ENCODE measurements around the gene C2CD2.
A peak's percentile ranks its signal among the peaks of the same experiment; 100 is the strongest.

Gene C2CD2

DNA sequence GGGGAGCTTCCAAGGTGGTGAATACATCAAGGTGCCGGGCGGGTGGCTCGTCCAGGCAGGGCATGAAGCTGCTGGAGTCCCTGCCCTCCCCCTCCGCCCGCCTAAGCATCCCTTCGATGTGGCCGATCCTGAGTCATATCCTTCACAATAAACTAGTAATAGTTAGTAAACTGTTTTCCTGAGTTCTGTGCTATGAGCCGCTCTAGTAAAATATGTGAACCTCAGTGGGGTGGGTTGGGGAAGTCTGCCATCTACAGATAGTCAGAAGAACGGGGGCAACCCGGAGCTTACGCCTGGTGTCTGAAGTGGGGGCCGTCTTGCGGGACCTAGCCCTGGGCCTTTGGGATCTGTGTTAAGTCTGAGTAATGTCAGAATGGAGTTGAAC lies 21.6 kb downstream of the C2CD2 start:
- Histone ChIP-seq H3K4me3 (replicated peaks; ENCODE audit: insufficient read depth, low read length) (no peak overlapping the region), H3K27me3 (ENCODE audit: insufficient read depth, poor library complexity, severe bottlenecking) (no peaks in the 10 kb centered on the region), H3K27ac (replicated peaks) (no peak overlapping the region)
- DNase-seq (ENCODE audit: low read depth in 1 of 2, low spot score in 1 of 2), result no peak
- TF ChIP-seq, protein P1, sequence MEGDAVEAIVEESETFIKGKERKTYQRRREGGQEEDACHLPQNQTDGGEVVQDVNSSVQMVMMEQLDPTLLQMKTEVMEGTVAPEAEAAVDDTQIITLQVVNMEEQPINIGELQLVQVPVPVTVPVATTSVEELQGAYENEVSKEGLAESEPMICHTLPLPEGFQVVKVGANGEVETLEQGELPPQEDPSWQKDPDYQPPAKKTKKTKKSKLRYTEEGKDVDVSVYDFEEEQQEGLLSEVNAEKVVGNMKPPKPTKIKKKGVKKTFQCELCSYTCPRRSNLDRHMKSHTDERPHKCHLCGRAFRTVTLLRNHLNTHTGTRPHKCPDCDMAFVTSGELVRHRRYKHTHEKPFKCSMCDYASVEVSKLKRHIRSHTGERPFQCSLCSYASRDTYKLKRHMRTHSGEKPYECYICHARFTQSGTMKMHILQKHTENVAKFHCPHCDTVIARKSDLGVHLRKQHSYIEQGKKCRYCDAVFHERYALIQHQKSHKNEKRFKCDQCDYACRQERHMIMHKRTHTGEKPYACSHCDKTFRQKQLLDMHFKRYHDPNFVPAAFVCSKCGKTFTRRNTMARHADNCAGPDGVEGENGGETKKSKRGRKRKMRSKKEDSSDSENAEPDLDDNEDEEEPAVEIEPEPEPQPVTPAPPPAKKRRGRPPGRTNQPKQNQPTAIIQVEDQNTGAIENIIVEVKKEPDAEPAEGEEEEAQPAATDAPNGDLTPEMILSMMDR (IDR thresholded peaks at IDR 0.05; ENCODE audit: insufficient read depth, low read length), result no peak
- TF ChIP-seq GABPA (IDR thresholded peaks at IDR 0.05; ENCODE audit: low read depth), result no peak
- TF ChIP-seq, protein P2, sequence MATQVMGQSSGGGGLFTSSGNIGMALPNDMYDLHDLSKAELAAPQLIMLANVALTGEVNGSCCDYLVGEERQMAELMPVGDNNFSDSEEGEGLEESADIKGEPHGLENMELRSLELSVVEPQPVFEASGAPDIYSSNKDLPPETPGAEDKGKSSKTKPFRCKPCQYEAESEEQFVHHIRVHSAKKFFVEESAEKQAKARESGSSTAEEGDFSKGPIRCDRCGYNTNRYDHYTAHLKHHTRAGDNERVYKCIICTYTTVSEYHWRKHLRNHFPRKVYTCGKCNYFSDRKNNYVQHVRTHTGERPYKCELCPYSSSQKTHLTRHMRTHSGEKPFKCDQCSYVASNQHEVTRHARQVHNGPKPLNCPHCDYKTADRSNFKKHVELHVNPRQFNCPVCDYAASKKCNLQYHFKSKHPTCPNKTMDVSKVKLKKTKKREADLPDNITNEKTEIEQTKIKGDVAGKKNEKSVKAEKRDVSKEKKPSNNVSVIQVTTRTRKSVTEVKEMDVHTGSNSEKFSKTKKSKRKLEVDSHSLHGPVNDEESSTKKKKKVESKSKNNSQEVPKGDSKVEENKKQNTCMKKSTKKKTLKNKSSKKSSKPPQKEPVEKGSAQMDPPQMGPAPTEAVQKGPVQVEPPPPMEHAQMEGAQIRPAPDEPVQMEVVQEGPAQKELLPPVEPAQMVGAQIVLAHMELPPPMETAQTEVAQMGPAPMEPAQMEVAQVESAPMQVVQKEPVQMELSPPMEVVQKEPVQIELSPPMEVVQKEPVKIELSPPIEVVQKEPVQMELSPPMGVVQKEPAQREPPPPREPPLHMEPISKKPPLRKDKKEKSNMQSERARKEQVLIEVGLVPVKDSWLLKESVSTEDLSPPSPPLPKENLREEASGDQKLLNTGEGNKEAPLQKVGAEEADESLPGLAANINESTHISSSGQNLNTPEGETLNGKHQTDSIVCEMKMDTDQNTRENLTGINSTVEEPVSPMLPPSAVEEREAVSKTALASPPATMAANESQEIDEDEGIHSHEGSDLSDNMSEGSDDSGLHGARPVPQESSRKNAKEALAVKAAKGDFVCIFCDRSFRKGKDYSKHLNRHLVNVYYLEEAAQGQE (IDR thresholded peaks at IDR 0.05; ENCODE audit: insufficient replicate concordance, low read depth), result no peak
- no peak for TF ChIP-seq SPI1 (IDR thresholded peaks at IDR 0.05; ENCODE audit: borderline replicate concordance, low read depth)
- no peak for TF ChIP-seq POLR2AphosphoS5 (IDR thresholded peaks at IDR 0.05; ENCODE audit: low read depth)

DNA sequence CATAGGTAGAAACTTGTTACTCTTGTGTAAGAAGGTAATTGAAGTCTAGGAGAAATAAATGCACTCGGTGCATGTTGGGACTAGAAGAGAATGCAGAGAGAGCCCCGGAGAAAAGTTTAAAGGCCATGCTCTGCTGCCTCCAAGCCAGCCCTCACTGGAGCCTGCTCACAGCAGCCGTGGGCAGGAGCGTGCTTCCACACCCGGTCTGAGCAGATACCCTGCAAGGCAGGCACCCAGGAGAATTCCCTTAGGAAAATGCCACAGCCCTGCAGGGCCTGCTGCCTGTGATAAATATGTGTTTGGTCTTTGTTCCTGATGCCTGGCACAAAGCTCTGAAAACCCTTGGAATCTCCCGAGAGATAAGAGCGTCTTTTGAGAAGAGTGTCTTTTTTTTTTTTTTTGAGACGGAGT lies 22.8 kb downstream of the C2CD2 start:
- DNase-seq (ENCODE audit: low read depth in 1 of 2, low spot score in 1 of 2), result no peak
- H3K27me3 ChIP-seq (ENCODE audit: insufficient read depth, poor library complexity, severe bottlenecking), result no peaks in the 10 kb centered on the region
- H3K4me3 ChIP-seq (replicated peaks; ENCODE audit: insufficient read depth, low read length), result no peak overlapping the region
- TF ChIP-seq SPI1 (IDR thresholded peaks at IDR 0.05; ENCODE audit: borderline replicate concordance, low read depth) (no peak), GABPA (IDR thresholded peaks at IDR 0.05; ENCODE audit: low read depth) (no peak)
- TF ChIP-seq, protein P1 (IDR thresholded peaks at IDR 0.05; ENCODE audit: insufficient read depth, low read length), result no peak
- H3K27ac ChIP-seq (replicated peaks), result no peak overlapping the region

DNA sequence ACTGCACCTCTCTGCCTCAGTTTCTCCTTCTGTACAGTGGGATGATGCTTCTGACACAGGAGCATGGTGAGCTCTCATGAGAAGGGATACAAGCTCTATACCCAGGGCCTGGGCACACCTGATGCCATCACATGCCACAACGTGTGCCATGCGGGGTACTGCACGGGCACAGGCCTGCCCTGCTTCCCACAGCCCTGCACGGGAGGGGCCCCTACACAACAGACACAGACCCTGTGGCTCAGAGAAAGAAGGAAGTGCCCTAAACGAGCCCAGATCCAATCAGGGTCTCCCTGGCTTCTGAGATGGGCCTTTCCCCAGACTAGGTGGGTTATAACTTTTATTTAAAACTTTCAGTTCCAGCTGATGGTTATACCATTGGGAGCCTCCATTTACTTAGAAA lies 24.6 kb downstream of the C2CD2 start:
- DNase-seq (ENCODE audit: low read depth in 1 of 2, low spot score in 1 of 2), result peak in 1 of 2 experiments; percentile 33
- no peaks in the 10 kb centered on the region for H3K27me3 ChIP-seq (ENCODE audit: insufficient read depth, poor library complexity, severe bottlenecking)
- TF ChIP-seq, protein P2 (IDR thresholded peaks at IDR 0.05; ENCODE audit: insufficient replicate concordance, low read depth), result no peak
- TF ChIP-seq GABPA (IDR thresholded peaks at IDR 0.05; ENCODE audit: low read depth), result no peak
- TF ChIP-seq SPI1 (IDR thresholded peaks at IDR 0.05; ENCODE audit: borderline replicate concordance, low read depth), result peak; percentile 81
- H3K4me3 ChIP-seq (replicated peaks; ENCODE audit: insufficient read depth, low read length), result no peak overlapping the region
- peak overlapping the region; percentile 60 for H3K27ac ChIP-seq (replicated peaks)

DNA sequence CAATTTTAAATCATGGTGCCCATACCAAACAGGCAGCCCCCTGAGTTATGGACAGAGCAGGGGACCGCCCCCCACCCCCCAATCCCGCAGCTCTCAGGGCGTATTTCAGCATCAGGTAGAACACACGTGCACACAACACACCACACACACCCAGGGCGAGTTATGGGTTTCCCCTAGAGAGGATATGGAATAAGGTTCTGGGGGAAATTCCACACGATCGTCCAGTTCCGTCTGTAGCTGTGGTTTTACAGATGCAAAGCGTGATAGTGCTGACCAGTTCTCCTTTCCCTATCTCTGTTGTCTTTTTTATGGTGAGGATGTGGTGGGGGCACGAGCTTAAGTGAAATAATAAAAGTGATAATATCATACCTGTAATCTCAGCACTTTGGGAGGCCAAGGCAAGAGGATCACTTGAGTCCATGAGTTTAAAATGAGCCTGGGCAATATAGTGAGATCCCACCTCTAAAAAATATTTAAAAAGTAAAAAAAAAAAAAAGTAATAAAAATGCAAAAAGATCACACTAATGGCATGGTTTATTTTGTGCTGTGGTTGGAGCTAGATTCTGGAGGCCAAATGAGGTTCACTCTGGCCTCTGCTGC lies 25.1 kb downstream of the C2CD2 start:
- TF ChIP-seq POLR2AphosphoS5 (IDR thresholded peaks at IDR 0.05; ENCODE audit: low read depth) (no peak; the same call in 1 of the 2 replicates), SPI1 (IDR thresholded peaks at IDR 0.05; ENCODE audit: borderline replicate concordance, low read depth) (peak; percentile 74; the same call in 1 of the 2 replicates)
- Histone ChIP-seq H3K4me3 (replicated peaks; ENCODE audit: insufficient read depth, low read length) (no peak overlapping the region), H3K27ac (replicated peaks) (peak overlapping the region; percentile 60), H3K27me3 (ENCODE audit: insufficient read depth, poor library complexity, severe bottlenecking) (no peaks in the 10 kb centered on the region)
- DNase-seq (ENCODE audit: low read depth in 1 of 2, low spot score in 1 of 2), result peak in 1 of 2 experiments; percentile 57
